GM06990 (cell line): Measurements from ENCODE around the gene DIAPH3.
"Not testable (repeated sequence)": the region's sequence is repeated elsewhere in the genome, so short reads cannot be mapped to it uniquely, and the experiment has no call there.

Experiments
- DNase-seq: peaks from one replicate; pipeline ENCODE4 v3.0.0-alpha.2; 2011; ENCODE audit not compliant: insufficient read length; ENCODE audit errors: extremely low read depth
- H3K27me3 ChIP-seq: replicated peaks from 2 replicates; pipeline ENCODE4 v1.6.0; 2011; ENCODE audit warnings: low read length; ENCODE audit not compliant: control insufficient read depth, insufficient read depth
- H3K36me3 ChIP-seq: 2 replicates; pipeline ENCODE4 v1.5.1; 2011; ENCODE audit warnings: low read length; ENCODE audit not compliant: control insufficient read depth, insufficient read depth
- H3K4me3 ChIP-seq: replicated peaks from 2 replicates; pipeline ENCODE4 v1.5.1; 2011; ENCODE audit warnings: low read depth, mild to moderate bottlenecking, control low read depth, low read length
- TF ChIP-seq, protein P1 (sequence below): IDR thresholded peaks from 2 replicates; pipeline ENCODE4 v1.5.1; 2011; ENCODE audit warnings: low read length, control low read depth, mild to moderate bottlenecking, inconsistent platforms; ENCODE audit not compliant: insufficient read depth, poor library complexity, severe bottlenecking

The DIAPH3 gene

GRCh38 chr13:60047918-60048317, 115.8 kb downstream of the DIAPH3 start:
- H3K4me3 ChIP-seq, result no peak overlapping the region
- no peaks in the 10 kb centered on the region for H3K36me3 ChIP-seq
- no peaks in the 10 kb centered on the region for H3K27me3 ChIP-seq
- TF ChIP-seq, protein P1, sequence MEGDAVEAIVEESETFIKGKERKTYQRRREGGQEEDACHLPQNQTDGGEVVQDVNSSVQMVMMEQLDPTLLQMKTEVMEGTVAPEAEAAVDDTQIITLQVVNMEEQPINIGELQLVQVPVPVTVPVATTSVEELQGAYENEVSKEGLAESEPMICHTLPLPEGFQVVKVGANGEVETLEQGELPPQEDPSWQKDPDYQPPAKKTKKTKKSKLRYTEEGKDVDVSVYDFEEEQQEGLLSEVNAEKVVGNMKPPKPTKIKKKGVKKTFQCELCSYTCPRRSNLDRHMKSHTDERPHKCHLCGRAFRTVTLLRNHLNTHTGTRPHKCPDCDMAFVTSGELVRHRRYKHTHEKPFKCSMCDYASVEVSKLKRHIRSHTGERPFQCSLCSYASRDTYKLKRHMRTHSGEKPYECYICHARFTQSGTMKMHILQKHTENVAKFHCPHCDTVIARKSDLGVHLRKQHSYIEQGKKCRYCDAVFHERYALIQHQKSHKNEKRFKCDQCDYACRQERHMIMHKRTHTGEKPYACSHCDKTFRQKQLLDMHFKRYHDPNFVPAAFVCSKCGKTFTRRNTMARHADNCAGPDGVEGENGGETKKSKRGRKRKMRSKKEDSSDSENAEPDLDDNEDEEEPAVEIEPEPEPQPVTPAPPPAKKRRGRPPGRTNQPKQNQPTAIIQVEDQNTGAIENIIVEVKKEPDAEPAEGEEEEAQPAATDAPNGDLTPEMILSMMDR, result no peak
- no peak for DNase-seq

- DNase-seq, result no peak
- H3K36me3 ChIP-seq, result no peaks in the 10 kb centered on the region
Observed at GRCh38 chr13:60044321-60044720, 119.4 kb downstream of the DIAPH3 start.

DNA sequence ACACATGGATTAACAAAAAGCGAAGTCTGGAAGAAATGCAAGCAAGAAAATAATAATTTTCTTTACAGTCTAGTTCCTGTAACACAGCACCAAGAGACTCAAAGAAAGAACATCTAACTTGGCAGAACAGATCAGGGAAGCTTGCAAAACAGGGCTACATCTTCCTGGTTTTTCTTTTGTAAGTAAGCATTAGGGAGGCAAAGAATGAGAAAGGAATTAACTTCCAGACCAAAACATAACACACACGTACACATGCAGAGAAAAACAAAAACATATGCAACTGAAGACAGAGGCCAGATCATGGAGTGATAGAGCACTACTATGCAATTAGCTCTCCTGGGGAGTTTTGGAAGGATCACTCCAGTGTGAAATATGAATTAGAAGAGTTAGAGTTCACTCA, 120.5 kb downstream of the DIAPH3 start:
- no peak overlapping the region for H3K4me3 ChIP-seq
- TF ChIP-seq, protein P1, result no peak
- no peaks in the 10 kb centered on the region for H3K27me3 ChIP-seq
- no peak for DNase-seq
- H3K36me3 ChIP-seq, result no peaks in the 10 kb centered on the region

More at GRCh38 chr13:60044321-60044720, 119.4 kb downstream of the DIAPH3 start:
- Histone ChIP-seq H3K4me3 (no peak overlapping the region), H3K27me3 (no peaks in the 10 kb centered on the region)
- TF ChIP-seq, protein P1, result no peak

DNA sequence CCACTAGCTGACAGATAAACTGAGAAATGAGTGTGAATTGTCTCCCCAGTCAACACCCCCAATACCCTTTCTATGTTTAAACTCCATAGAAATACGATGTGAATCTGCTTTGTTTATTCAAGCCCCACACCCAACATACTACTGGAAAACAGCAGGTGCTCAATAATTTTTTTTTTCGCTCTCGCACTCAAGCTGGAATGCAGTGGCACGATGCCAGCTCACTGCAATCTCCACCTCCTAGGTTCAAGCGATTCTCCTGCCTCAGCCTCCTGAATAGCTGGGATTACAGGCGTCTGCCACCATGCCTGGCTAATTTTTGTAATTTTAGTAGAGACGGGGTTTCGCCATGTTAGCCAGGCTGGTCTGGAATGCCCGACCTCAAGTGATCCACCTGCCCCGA, 123.1 kb downstream of the DIAPH3 start:
- not testable (repeated sequence) for H3K27me3 ChIP-seq, H3K36me3 ChIP-seq, H3K4me3 ChIP-seq, DNase-seq

DNA sequence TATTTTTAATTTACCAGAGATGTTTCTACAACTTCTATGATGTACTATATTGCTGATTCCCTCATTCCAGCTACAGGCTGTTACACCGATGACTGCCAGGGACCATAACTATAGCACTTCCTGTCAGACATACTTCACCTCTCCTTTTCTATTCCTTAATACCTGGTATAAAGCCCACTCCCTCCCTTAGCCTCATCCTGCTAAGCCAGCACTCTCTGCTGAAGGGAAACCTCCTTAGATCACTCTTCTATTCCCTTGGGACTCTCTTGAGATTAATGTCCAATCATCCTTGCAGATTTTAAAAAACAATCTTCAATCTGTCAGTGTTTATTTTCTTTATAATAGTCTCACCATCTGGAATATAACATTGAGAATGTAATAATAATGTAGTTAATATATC, 127.9 kb downstream of the DIAPH3 start:
- no peak for DNase-seq
- TF ChIP-seq, protein P1, result no peak
- Histone ChIP-seq H3K4me3 (no peak overlapping the region), H3K27me3 (no peaks in the 10 kb centered on the region), H3K36me3 (no peaks in the 10 kb centered on the region; the same call in 1 of the 2 replicates)

GRCh38 chr13:60032851-60033250, 130.9 kb downstream of the DIAPH3 start:
- DNase-seq, result no peak
- TF ChIP-seq, protein P1, result no peak
- no peaks in the 10 kb centered on the region; the same call in 1 of the 2 replicates for H3K36me3 ChIP-seq
- H3K4me3 ChIP-seq, result no peak overlapping the region
- no peaks in the 10 kb centered on the region for H3K27me3 ChIP-seq
